Stimulated activated CD4-positive, alpha-beta T cell treated with anti-CD3 and anti-CD28 coated beads, Interleukin-12 subunit alpha, Interleukin-12 subunit beta, amount 100 ng/mL, for 24 hours (primary cell): ENCODE measurements around the gene SFT2D1.
"Not testable (repeated sequence)": the region's sequence is repeated elsewhere in the genome, so short reads cannot be mapped to it uniquely, and the experiment has no call there.

Source experiments
- DNase-seq, 2 experiments: peaks; one replicate each; pipeline ENCODE4 v3.0.0-alpha.2; 2020; ENCODE audit warnings: low read depth in 2 of 2

Gene SFT2D1

DNA sequence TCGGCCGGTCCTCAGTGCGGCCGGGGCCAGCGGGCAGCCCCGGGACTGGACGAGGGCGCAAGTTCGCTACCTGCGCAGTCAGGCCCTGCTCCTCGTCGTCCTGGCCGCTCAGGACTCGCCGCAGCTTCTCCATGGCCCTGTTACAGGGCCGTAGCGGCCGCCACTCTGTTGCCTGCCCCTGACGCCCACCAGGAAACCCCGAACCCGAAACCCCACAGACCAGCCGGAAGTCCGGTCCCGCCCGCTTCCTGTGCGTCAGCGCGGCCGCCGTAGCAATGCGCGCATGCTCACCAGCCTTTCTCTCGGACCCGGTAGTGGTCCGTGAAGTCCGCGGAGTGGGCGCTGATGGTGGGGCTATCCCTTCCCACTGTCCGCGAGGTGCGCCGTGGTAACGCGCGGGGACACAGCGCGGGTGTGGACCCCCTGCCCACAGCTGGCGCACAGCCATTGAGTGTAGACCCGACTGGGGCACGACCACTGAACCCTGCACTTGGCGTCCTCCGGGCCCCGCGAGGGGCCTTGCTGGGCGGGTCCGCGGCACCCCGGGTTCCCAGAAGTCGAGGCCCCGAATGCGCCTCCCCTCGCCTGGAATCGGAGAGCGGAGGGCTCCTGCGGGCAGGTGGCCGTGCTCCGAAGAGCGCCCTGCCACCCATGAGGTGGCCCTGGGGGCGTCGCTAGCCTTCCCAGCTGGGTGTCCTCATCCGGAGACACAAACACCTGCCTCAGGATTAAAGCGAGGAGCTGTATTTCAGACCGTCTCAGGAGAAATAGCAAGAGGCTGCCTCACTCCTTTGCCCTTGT is at the start of gene SFT2D1:
SFT2D1 (minus strand) TSS at position 197 of the 801 bp plus-strand sequence; CDS start at position 133, 64 bp downstream.
- DNase-seq: peak; percentile 69 to 79

GRCh38 chr6:166389119-166389518 is 46.8 kb upstream of the SFT2D1 start:
- no peak for DNase-seq

GRCh38 chr6:166388290-166389004 is 46.1 kb upstream of the SFT2D1 start:
- DNase-seq: no peak

GRCh38 chr6:166387642-166388289 is 45.4 kb upstream of the SFT2D1 start:
- DNase-seq: no peak

DNA sequence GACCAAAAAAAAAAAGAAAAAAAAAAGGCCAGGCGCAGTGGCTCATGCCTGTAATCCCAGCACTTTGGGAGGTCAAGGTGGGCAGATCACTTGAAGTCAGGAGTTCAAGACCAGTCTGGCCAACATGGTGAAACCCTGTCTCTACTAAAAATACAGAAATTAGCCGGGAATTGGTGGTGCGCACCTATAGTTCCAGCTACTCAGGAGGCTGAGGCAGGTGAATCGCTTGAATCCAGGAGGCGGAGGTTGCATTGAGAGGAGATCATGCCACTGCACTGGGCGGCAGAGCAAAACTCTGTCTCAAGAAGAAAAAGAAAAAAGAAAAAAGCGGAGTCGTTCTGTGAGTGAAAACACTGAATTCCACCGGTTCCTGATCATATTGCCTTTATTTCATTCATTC is 44.8 kb upstream of the SFT2D1 start:
- not testable (repeated sequence) for DNase-seq

DNA sequence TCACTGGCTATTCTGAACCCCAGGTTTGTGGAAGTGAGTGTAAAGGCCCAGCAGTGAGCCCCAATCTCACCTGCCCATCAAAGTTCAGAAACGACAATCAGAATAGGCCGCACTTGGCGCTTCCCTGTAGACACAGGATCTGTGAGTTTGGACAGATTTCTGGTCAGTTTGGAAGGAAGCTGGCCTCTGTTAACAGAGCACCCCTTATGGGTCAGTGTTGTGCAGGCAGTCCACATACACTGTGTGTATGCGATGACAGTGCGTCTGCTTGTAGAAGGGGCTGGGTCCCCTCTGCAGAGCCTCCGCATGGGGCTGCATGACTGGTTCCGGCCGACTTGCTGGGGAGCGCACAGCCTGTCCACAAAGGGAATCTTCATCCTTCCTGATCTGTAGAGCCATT is 43.8 kb upstream of the SFT2D1 start:
- no peak for DNase-seq

DNA sequence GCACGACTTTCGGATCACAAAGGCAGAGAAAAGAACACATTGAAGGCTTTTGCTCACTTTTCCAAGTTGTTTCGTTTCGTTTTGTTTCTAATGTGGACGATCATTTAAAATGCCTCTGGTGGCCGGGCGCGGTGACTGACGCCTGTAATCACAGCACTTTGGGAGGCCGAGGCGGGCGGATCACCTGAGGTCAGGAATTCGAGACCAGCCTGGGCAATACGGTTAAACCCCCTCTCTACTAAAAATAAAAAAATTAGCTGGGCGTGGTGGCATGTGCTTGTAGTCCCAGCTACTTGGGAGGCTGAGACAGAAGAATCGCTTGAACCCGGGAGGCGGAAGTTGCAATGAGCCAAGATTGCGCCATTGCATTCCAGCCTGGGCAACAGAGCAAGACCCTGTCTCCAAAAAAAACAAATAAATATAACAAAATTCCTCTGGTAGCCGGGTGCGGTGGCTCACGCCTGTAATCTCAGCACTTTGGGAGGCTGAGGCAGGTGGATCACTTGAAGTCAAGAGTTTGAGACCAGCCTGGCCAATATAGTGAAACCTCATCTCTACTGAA is 41.5 kb upstream of the SFT2D1 start:
- DNase-seq: peak in 1 of 2 experiments; percentile 22

DNA sequence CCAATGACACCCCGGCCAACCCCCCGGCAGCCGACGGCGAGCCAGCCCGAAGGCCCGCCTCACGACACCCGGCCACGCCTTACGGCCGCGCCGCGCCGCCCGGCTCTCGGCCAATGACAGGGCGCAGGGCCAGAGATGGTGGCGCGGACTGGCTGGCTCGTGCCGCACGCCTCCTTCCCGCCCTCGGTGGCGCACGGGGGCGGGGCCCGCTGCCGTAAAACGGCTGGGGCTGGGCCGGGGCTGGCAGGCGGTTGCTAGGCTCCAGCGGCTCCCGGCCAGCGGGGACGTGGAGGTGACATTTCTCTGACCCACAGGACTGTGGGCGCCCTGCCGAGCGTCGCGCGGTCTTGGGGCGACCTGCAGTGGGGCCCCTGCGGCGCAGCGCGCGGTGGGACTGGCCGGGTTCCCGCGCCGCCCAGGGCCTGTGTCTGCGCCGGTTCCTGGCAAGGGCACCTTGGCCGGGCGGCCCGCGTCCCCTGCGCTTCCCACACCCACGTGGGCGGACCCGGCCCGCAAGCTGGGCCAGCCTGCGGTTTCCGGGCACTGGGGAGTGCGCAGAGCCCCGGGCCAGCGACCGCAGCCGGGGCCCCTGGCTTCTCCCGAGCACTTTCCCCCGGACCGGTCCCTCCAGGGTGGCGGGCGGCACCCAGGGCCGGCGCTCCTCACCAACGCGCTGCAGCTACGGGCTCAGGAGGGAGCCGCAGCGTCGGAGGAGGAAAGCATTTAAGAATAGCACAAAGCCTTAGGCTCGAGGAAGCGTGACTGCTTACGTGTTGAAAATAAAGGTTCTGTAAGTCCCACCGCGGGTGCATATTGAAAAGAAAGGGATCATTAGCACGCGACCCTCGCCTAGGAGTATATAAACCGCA is 40.8 kb upstream of the SFT2D1 start, which contains the start of gene MPC1:
MPC1 (minus strand) TSS at position 8 of the 869 bp plus-strand sequence. CDS start 64 bp downstream, outside the sequence.
- DNase-seq: peak; percentile 89 to 91

DNA sequence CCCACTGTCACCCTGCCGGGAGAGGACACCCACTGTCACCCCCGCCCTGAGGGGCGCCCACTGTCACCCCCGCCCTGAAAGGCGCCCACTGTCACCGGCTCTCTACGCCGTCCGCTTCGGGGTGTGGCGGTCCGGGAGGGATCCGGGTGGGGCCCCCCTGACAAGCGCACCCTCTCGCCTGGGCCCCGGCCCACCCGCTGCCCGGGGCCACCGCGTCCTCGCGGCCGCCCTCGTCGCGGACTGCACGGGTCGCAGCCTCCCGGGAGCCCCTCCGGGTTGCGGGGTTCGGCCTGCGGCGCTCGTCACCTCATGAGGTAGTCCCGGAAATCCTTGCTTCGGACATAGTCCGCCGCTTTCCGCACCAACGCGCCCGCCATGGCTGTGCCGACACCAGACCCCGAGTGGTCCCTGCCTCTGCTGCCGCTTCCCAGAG is 40.2 kb upstream of the SFT2D1 start:
- DNase-seq: no peak

DNA sequence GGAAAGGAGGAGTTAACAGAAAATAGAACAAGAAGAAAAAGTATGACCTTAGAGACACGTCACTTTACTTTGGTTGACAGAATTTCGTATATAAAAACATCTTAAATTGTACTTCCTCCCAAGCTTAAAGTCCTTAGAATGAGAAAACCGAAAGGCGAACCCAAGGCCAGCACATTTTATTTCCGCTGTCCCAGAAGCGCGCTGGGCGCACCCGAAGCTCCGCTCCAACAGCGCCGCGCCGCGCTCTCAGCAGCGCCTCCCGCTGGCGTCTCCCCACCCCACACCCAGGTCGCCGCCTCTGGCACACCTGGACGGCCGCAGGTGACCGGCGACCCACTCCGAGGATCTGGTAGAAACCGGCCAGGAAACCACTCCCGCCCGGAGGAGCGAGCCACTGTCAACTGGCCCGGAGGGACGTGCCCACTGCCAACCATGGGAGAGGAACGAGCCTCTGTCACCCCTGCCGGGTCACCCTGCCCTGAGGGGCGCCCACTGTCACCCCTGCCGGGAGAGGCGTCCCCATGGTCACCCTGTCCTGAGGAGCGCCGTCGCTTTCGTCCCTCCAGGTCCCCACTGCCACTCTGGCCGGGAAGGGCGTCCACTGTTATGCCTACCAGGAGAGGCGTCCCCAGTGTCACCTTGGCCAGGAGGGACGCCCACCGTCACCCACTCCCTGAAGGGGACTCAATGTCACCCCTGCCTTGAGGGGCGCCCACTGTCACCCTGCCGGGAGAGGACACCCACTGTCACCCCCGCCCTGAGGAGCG is 39.6 kb upstream of the SFT2D1 start:
- DNase-seq: peak; percentile 38 to 64

DNA sequence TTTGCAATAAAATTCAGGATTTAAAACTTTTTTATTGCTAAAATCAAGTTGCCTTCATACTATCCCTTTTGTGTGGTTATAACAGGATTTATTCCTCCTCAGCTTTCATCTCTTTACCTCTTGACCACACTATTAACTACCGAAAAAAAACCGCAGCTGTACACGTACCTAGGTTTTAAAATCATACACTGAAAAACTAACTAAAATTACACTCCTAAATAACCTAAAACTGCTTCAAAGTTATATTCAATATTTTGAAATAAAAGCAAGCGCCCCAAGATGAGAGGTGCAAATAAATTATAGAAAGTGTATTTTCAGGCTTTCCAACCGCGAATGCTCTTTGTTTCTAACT is 39.0 kb upstream of the SFT2D1 start:
- DNase-seq: no peak

DNA sequence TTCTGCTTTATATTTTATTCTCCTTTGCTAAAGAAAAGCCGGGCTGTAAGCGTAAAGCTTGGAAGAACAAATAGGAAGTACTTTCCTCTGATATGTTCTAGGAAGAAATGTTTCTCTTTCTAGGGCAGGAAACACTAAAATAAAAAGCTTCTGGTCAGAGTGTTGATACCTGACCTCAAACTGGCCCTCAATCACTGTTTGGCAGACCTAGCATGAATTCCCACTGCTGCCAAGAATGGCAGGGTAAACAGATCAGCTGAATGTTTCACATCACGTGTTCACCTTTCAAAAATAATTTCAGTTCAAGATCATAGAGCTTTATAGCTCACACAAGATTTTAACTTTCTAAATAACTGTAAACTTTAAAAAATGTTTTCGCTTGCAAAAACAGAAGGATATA is 37.5 kb upstream of the SFT2D1 start:
- no peak for DNase-seq

GRCh38 chr6:166379103-166379586 is 36.8 kb upstream of the SFT2D1 start:
- DNase-seq: no peak

DNA sequence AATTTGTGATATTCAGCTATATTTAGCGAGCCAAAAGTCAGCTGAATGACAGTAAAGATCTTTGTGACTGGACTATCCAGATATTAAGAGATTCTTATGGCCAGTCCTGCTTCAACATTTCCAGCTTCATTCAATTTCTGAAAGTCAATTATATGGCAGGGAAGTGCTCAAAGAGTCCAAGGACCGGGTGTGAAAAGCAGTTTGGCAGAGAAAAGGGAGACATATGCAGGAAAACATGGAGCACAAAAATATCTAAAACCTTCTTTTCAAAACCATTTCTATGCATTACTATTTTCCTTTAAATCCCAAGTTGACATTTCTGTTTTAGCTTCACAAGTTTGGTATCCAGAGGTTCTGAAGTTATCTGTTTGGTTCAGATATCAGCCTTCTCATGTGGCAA is 35.4 kb upstream of the SFT2D1 start:
- DNase-seq: no peak

DNA sequence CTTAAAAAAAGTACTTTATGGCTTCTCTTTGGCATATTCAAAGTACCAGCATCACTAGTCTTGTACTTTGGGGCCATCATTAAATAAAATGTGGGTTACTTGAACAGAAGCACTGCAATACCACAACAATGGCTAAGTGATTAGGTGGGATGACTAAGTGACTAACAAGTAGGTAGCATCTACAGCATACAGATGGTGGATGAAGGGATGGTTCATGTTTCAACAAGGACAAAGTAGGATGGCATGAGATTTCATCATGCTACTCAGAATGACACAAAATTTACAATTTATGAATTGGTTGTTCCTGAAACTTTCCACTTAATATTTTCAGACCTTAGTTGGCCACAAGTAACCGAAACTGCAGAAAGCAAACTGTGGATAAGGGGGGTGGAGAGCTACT is 32.7 kb upstream of the SFT2D1 start:
- DNase-seq: no peak

GRCh38 chr6:166370489-166370888 is 28.1 kb upstream of the SFT2D1 start:
- no peak for DNase-seq

DNA sequence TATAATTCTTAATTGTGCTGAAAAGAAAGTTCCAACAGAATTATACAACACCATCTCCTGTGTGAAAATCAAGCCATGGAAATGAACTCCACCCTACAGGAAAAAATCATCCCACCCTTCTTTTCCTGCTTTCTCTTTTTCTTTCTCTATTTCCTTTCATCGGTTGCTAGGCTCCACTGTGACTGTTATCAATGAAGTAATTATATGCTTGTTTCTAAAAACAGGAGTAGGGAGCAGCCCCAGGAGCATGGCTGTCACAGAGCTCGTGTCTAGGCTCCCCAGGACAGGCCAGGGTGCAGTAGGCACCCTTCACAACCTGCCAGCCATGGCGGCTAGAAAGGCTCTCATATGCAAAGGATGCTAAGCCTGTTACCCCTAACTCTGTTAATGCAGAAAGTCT is 27.4 kb upstream of the SFT2D1 start:
- DNase-seq: no peak

DNA sequence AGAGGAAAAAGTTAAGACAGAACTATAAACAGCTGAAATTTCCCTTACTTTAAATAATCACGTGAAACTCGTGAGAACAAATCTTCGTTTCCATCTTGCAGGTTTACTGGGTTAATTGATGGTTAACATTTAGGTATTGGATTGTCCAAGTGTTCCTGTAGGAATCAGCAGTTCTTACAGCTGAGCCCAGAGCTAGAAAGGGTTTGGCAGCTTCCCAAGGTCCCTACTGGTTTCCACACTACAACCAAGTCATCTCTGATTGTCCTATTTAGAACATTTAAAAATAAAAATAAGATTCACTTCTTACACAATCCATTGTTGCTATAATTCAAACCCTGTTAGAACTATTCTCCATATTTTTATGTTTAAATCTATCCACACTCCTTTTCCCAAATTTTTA is 24.6 kb upstream of the SFT2D1 start:
- no peak for DNase-seq

DNA sequence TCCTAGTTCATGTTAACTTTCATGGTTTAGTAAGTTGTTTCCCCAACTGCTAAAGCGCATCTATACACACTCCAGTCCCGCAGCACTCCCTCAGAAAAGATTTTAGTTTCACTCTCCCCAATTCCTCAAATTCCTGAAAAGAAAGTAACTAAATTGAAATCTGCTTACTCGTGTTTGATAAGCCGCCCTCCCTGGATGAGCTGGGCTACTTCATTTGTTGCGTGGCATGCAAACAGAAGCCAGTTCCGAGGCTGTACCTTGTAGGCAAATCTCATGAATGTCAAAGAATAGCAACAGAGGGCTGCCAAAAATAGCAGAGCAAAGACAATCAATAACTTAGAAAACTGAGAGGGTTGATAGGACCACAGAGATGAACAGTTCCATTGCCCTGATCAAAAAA is 23.5 kb upstream of the SFT2D1 start:
- no peak for DNase-seq

DNA sequence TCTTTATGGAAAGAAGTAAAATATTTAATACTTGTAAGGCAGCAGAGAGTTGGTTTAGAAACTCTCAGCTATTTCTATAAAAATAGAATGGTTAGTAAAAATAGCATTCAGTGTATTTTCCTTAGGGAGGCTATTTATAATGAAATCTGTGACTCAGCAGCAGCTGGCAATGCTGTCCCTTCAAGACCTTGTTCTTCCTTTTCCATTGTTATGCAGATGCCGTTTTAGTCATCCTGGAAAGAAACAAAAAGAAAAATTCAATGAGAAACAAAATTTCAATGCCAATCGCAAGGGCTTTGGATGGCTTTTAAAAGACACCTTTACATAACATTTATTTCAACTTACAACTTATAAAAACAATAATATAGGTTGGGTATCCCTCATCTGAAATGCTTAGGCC is 22.9 kb upstream of the SFT2D1 start:
- no peak for DNase-seq
